Endodermal cell (in vitro differentiated cells): ENCODE data around the gene ACLY. TPM values are rescaled to one million over a fixed set of nuclear protein-coding genes. Genes with fewer than 3 reads are reported as not detected.
A peak's percentile ranks its signal among the peaks of the same experiment; 100 is the strongest.

Experiments
- DNase-seq: peaks from one replicate; pipeline ENCODE4 v3.0.0-alpha.2; 2017
- H3K27ac ChIP-seq: 2 replicates; pipeline ENCODE4 v1.5.1; 2013; ENCODE audit warnings: mild to moderate bottlenecking, low read depth, low read length, moderate library complexity
- H3K27me3 ChIP-seq: 2 replicates; pipeline ENCODE4 v1.6.1; 2013; ENCODE audit warnings: mild to moderate bottlenecking, low read length, moderate library complexity; ENCODE audit not compliant: insufficient read depth, control insufficient read depth, poor library complexity, severe bottlenecking
- H3K36me3 ChIP-seq: 2 replicates; pipeline ENCODE4 v1.7.0; 2013; ENCODE audit warnings: mild to moderate bottlenecking, low read length, moderate library complexity; ENCODE audit not compliant: control insufficient read depth, insufficient read depth
- H3K4me1 ChIP-seq: one replicate; pipeline ENCODE4 v1.7.0; 2013; ENCODE audit warnings: low read length; ENCODE audit not compliant: control insufficient read depth, insufficient read depth
- H3K4me3 ChIP-seq: 2 replicates; pipeline ENCODE4 v1.5.1; 2013; ENCODE audit warnings: mild to moderate bottlenecking, low read length, moderate library complexity
- H3K9ac ChIP-seq: 2 replicates; pipeline ENCODE4 v1.6.1; 2013; ENCODE audit warnings: mild to moderate bottlenecking, low read length, moderate library complexity; ENCODE audit not compliant: poor library complexity, severe bottlenecking; ENCODE audit errors: extremely low read depth
- H3K9me3 ChIP-seq: 2 replicates; pipeline ENCODE4 v1.6.1; 2013; ENCODE audit warnings: mild to moderate bottlenecking, low read length, moderate library complexity; ENCODE audit not compliant: control insufficient read depth
- H3K27ac Mint-ChIP-seq: 2 replicates; pipeline ENCODE4 v1.8.0; 2020; ENCODE audit warnings: mixed read lengths
- H3K27me3 Mint-ChIP-seq: 2 replicates; pipeline ENCODE4 v1.8.0; 2021; ENCODE audit warnings: mild to moderate bottlenecking, mixed read lengths; ENCODE audit not compliant: insufficient read depth
- H3K36me3 Mint-ChIP-seq: 2 replicates; pipeline ENCODE4 v1.8.0; 2020; ENCODE audit warnings: low read depth, mixed read lengths
- H3K4me1 Mint-ChIP-seq: 2 replicates; pipeline ENCODE4 v1.8.0; 2020; ENCODE audit warnings: mixed read lengths
- H3K4me3 Mint-ChIP-seq: 2 replicates; pipeline ENCODE4 v1.8.0; 2020; ENCODE audit warnings: mild to moderate bottlenecking, moderate library complexity, mixed read lengths
- H3K9me3 Mint-ChIP-seq: 2 replicates; pipeline ENCODE4 v1.8.0; 2020; ENCODE audit warnings: mild to moderate bottlenecking, mixed read lengths
- CTCF ChIP-seq: fragments of 200-600 bp; sonication (generic); conservative IDR thresholded peaks from 2 replicates; pipeline ENCODE4 v1.5.0; 2021; ENCODE audit warnings: antibody characterized with exemption, mild to moderate bottlenecking
- WGBS, 2 experiments: methylation state at CpG; one replicate each; pipeline versions ENCODE4 v1.1.5 to v1.1.7; 2013; ENCODE audit warnings: missing lambda C conversion rate in 2 of 2, mixed read lengths in 1 of 2; ENCODE audit not compliant: insufficient coverage in 1 of 2, insufficient read length in 1 of 2; 5-methylcytosine and 5-hydroxymethylcytosine counted together
- total RNA-seq, 2 donors: library from RNA; stranded (reverse); fragmentation: NEBNext Ultra II Directional in 1 of 2; extraction: Animal tissue kit (Norgen Biotek cat#: 25700) in 1 of 2; gene quantifications; 2 replicates in 1 of 2; 3 replicates in 1 of 2; pipeline ENCODE4 v1.2.1, GENCODE V29; 2021

ACLY gene
- total RNA-seq, 2 donors from 2014 or later = 261 to 304 TPM

GRCh38 chr17:41871789-41872188, 47.0 kb downstream of the ACLY start:
- no peak for TF ChIP-seq CTCF
- Histone ChIP-seq H3K27me3 (no peaks in the 10 kb centered on the region), H3K36me3 (peaks cover 74% of the 10 kb centered on the region), H3K4me1 (peaks cover 5% of the 10 kb centered on the region), H3K9ac (no peak overlapping the region), H3K9me3 (peaks cover 5% of the 10 kb centered on the region), H3K27ac (no peak overlapping the region), H3K4me3 (no peak overlapping the region)
- 93 to 95% methylated on average over 10 of the region's 10 CpGs for WGBS, 2 experiments
- H3K4me1 Mint-ChIP-seq = peaks cover 4% of the 10 kb centered on the region
- H3K27ac Mint-ChIP-seq = no peak overlapping the region
- no peaks in the 10 kb centered on the region for H3K27me3 Mint-ChIP-seq
- H3K36me3 Mint-ChIP-seq = peaks cover 88% of the 10 kb centered on the region
- peak; percentile 44 for DNase-seq
- no peak overlapping the region for H3K4me3 Mint-ChIP-seq
- H3K9me3 Mint-ChIP-seq = peaks cover 17% of the 10 kb centered on the region

- Mint-ChIP-seq H3K4me1 (peaks cover 5% of the 10 kb centered on the region), H3K27me3 (no peaks in the 10 kb centered on the region), H3K36me3 (peaks cover 84% of the 10 kb centered on the region), H3K4me3 (no peak overlapping the region), H3K27ac (no peak overlapping the region), H3K9me3 (peaks cover 8% of the 10 kb centered on the region)
- WGBS, 2 experiments = 96 to 97% methylated on average over 7 of the region's 7 CpGs
- no peak for TF ChIP-seq CTCF
- Histone ChIP-seq H3K36me3 (peaks cover 78% of the 10 kb centered on the region), H3K4me3 (no peak overlapping the region), H3K27me3 (no peaks in the 10 kb centered on the region), H3K9ac (no peak overlapping the region), H3K27ac (no peak overlapping the region), H3K4me1 (peaks cover 5% of the 10 kb centered on the region), H3K9me3 (peaks cover 5% of the 10 kb centered on the region)
- peak; percentile 45 for DNase-seq
These were observed 48.1 kb downstream of the ACLY start for GRCh38 chr17:41870627-41871026.

GRCh38 chr17:41870097-41870496, 48.7 kb downstream of the ACLY start:
- Histone ChIP-seq H3K9me3 (peaks cover 4% of the 10 kb centered on the region), H3K27me3 (no peaks in the 10 kb centered on the region), H3K4me3 (no peak overlapping the region), H3K36me3 (peaks cover 77% of the 10 kb centered on the region), H3K4me1 (peaks cover 5% of the 10 kb centered on the region), H3K9ac (no peak overlapping the region), H3K27ac (no peak overlapping the region)
- Mint-ChIP-seq H3K4me3 (no peak overlapping the region), H3K9me3 (peaks cover 5% of the 10 kb centered on the region), H3K4me1 (peaks cover 7% of the 10 kb centered on the region), H3K27ac (peak overlapping the region; percentile 24), H3K27me3 (no peaks in the 10 kb centered on the region), H3K36me3 (peaks cover 80% of the 10 kb centered on the region)
- peak; percentile 47 for DNase-seq
- WGBS, 2 experiments = 93 to 94% methylated on average over 2 of the region's 2 CpGs
- TF ChIP-seq CTCF = no peak
